ENCODE measurements around the gene ELAVL2. TPM values are rescaled to one million over a fixed set of nuclear protein-coding genes. Genes with fewer than 3 reads are reported as not detected.

Gene ELAVL2
- total RNA-seq, 4 donors from 2014 or later: not detected

GRCh38 chr9:23769307-23769935 is 56.6 kb downstream of the ELAVL2 start:
- Histone ChIP-seq H3K27me3 (no peaks in the 10 kb centered on the region), H3K27ac (no peak overlapping the region), H3K9me3 (no peaks in the 10 kb centered on the region), H3K36me3 (no peaks in the 10 kb centered on the region), H3K4me3 (no peak overlapping the region), H3K4me1 (no peaks in the 10 kb centered on the region)
- no peak for TF ChIP-seq POLR2A (IDR thresholded peaks at IDR 0.05)
- TF ChIP-seq CTCF (IDR thresholded peaks at IDR 0.05): no peak
- DNase-seq: no peak

DNA sequence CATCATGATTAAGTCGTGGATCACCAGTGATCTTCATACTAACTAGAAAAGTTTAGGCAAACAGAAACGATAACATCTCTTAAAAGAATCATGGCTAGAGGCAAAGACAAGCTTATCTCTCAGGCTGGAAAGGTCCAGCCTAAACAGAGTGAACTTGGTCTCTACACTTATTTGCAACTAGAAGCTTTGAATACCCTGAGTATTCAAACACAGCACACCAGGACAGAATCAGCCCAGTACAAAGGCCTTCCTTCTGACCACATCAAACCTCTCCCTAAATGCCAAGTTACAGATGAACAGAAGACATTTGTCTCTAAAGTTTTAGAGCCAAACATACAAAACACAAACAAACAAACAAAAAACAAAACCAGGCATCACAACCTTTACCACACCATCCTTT is 57.2 kb downstream of the ELAVL2 start:
- Histone ChIP-seq H3K27me3 (no peaks in the 10 kb centered on the region), H3K4me3 (no peak overlapping the region), H3K9me3 (no peaks in the 10 kb centered on the region), H3K4me1 (no peaks in the 10 kb centered on the region), H3K36me3 (no peaks in the 10 kb centered on the region), H3K27ac (no peak overlapping the region)
- no peak for DNase-seq
- TF ChIP-seq CTCF (IDR thresholded peaks at IDR 0.05) (no peak), POLR2A (IDR thresholded peaks at IDR 0.05) (no peak)

DNA sequence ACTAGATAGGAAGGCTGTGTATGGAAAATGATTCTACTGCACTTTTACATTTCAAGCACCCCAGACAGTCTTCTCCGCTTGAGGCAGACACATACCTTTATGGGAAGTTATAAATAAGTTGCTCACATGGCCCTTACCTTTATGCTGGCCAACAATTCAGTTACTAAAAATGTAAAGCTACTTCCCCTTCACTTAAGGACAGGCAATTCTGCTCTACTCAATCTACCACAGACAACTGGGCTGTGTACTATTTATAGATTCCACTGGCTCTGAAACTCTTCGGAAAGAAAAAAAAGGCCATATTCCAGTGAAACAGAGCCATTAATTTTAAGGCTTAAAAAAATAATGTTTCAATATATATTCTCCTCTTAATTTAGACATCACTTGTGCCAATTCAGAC is 59.4 kb downstream of the ELAVL2 start:
- H3K4me1 ChIP-seq: no peaks in the 10 kb centered on the region
- no peaks in the 10 kb centered on the region for H3K36me3 ChIP-seq
- no peak overlapping the region for H3K27ac ChIP-seq
- no peaks in the 10 kb centered on the region for H3K9me3 ChIP-seq
- DNase-seq: no peak
- no peak overlapping the region for H3K4me3 ChIP-seq
- TF ChIP-seq CTCF (IDR thresholded peaks at IDR 0.05) (no peak), POLR2A (IDR thresholded peaks at IDR 0.05) (no peak)
- no peaks in the 10 kb centered on the region for H3K27me3 ChIP-seq

GRCh38 chr9:23765561-23765960 is 60.5 kb downstream of the ELAVL2 start:
- no peaks in the 10 kb centered on the region for H3K36me3 ChIP-seq
- TF ChIP-seq CTCF (IDR thresholded peaks at IDR 0.05) (no peak), POLR2A (IDR thresholded peaks at IDR 0.05) (no peak)
- no peaks in the 10 kb centered on the region for H3K4me1 ChIP-seq
- no peaks in the 10 kb centered on the region for H3K9me3 ChIP-seq
- DNase-seq: no peak
- H3K27ac ChIP-seq: no peak overlapping the region
- no peaks in the 10 kb centered on the region for H3K27me3 ChIP-seq
- no peak overlapping the region for H3K4me3 ChIP-seq

GRCh38 chr9:23764219-23764618 is 61.8 kb downstream of the ELAVL2 start:
- Histone ChIP-seq H3K4me3 (no peak overlapping the region), H3K27me3 (no peaks in the 10 kb centered on the region), H3K27ac (no peak overlapping the region), H3K36me3 (no peaks in the 10 kb centered on the region), H3K4me1 (no peaks in the 10 kb centered on the region), H3K9me3 (no peaks in the 10 kb centered on the region)
- DNase-seq: no peak
- TF ChIP-seq CTCF (IDR thresholded peaks at IDR 0.05) (no peak), POLR2A (IDR thresholded peaks at IDR 0.05) (no peak)

DNA sequence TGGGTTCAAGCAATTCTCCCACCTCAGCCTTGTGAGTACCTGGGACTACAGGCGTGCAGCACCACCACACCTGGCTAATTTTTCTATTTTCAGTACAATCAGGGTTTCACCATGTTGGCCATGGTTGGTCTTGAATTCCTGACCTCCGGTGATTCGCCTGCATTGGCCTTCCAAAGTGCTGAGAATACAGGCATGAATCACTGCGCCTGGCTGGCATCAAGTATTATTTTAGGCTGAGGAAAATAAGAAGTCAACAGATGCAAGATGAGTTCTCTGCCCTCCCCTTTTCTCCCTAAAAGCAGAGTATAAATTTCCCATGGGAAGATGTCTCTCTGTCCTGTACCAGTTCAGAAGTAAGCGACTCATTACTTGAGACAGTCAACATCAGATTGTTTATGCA is 71.5 kb downstream of the ELAVL2 start:
- no peak overlapping the region for H3K4me3 ChIP-seq
- H3K4me1 ChIP-seq: no peaks in the 10 kb centered on the region
- no peak overlapping the region for H3K27ac ChIP-seq
- DNase-seq: no peak
- no peak for TF ChIP-seq POLR2A (IDR thresholded peaks at IDR 0.05)
- TF ChIP-seq CTCF (IDR thresholded peaks at IDR 0.05): no peak
- no peaks in the 10 kb centered on the region for H3K36me3 ChIP-seq
- H3K27me3 ChIP-seq: no peaks in the 10 kb centered on the region
- no peaks in the 10 kb centered on the region for H3K9me3 ChIP-seq

Measured in Peyer's patch (tissue), 4 donors.